ENCODE data around the gene PFKL. TPM values are rescaled to one million over a fixed set of nuclear protein-coding genes. Genes with fewer than 3 reads are reported as not detected.

PFKL gene
- total RNA-seq, 4 donors from 2014 or later, result 94.6 to 155 (median 141) TPM

DNA sequence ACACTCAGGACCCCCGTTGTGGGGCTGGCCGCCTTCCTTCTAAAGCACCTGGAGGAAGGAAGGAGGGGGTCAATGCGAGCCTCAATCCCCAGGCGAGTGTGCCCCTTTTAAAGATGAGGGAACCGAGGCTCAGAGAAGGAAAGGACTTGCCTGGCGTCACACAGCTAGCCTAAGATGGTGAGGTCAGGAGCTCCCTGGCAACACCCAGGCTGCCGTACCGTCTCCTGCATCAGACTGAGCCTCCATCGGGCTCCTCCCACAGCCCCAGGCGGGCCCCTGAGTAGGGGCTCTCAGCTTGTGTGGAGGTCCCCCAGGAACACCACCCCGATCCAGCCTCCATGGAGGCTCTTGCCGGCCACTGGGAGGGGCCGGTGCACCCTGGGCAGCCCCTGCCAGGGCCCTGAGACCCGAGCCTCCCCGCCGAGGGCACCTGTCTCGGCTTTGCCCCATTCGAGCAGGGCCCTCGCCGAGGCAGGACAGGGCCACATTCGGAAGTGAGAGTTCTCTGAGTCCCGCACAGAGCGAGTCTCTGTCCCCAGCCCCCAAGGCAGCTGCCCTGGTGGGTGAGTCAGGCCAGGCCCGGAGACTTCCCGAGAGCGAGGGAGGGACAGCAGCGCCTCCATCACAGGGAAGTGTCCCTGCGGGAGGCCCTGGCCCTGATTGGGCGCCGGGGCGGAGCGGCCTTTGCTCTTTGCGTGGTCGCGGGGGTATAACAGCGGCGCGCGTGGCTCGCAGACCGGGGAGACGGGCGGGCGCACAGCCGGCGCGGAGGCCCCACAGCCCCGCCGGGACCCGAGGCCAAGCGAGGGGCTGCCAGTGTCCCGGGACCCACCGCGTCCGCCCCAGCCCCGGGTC lies 14.5 kb upstream of the PFKL start, which contains the start of gene AIRE:
AIRE (plus strand) TSS at position 739 of the 855 bp plus-strand sequence. CDS start 131 bp downstream, outside the sequence.
- TF ChIP-seq, protein P1, sequence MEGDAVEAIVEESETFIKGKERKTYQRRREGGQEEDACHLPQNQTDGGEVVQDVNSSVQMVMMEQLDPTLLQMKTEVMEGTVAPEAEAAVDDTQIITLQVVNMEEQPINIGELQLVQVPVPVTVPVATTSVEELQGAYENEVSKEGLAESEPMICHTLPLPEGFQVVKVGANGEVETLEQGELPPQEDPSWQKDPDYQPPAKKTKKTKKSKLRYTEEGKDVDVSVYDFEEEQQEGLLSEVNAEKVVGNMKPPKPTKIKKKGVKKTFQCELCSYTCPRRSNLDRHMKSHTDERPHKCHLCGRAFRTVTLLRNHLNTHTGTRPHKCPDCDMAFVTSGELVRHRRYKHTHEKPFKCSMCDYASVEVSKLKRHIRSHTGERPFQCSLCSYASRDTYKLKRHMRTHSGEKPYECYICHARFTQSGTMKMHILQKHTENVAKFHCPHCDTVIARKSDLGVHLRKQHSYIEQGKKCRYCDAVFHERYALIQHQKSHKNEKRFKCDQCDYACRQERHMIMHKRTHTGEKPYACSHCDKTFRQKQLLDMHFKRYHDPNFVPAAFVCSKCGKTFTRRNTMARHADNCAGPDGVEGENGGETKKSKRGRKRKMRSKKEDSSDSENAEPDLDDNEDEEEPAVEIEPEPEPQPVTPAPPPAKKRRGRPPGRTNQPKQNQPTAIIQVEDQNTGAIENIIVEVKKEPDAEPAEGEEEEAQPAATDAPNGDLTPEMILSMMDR (IDR thresholded peaks at IDR 0.05), result no peak
- no peak for TF ChIP-seq EP300 (IDR thresholded peaks at IDR 0.05)
- no peak for TF ChIP-seq POLR2A (IDR thresholded peaks at IDR 0.05)
- WGBS, 2 donors, result 51 to 53% methylated on average over 17 to 28 of the region's 56 CpGs
- no peaks in the 10 kb centered on the region for H3K9me3 ChIP-seq
- peaks cover 0 to 10% (median 0%) of the 10 kb centered on the region in 4 donors for H3K4me1 ChIP-seq
- DNase-seq (ENCODE audit: low spot score in 2 of 2), result no peak
- H3K36me3 ChIP-seq, result no peaks in the 10 kb centered on the region
- H3K27me3 ChIP-seq, result peaks cover 0 to 22% of the 10 kb centered on the region in 2 donors
- no peak within 1 kb of the TSS for H3K27ac ChIP-seq
- peak within 1 kb of the TSS in 1 of 4 donors; percentile 41 for H3K4me3 ChIP-seq

DNA sequence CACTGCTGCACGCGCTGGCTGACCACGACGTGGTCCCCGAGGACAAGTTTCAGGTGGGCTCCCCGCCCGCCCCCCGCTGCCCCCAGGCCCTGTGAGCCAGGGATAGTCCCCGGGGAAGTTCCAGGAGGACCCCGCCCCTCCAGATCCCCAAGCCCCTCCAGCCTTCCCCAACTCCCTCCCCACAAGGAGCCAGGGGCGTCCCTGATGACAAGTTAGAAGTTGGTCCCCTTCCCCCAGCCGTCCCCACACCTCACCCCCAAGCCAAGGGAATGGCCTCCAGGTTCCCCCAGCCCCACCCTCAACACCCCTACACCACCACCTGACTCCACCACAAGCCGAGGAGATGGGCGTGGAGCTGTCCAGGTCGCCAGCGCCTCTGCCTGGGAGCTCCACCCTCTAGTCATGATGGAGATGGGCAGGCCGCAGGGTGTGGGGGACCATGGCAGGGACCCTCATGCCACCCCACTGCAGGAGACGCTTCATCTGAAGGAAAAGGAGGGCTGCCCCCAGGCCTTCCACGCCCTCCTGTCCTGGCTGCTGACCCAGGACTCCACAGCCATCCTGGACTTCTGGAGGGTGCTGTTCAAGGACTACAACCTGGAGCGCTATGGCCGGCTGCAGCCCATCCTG lies 13.7 kb upstream of the PFKL start:
- no peak for DNase-seq (ENCODE audit: low spot score in 2 of 2)
- Histone ChIP-seq H3K36me3 (no peaks in the 10 kb centered on the region), H3K9me3 (no peaks in the 10 kb centered on the region), H3K4me1 (peaks cover 0 to 10% (median 0%) of the 10 kb centered on the region in 4 donors), H3K27me3 (peaks cover 0 to 22% of the 10 kb centered on the region in 2 donors), H3K27ac (no peak overlapping the region), H3K4me3 (peak overlapping the region in 1 of 4 donors; percentile 41)
- 66 to 93% methylated on average over 9 to 12 of the region's 21 CpGs for WGBS, 2 donors
- TF ChIP-seq POLR2A (IDR thresholded peaks at IDR 0.05) (no peak), EP300 (IDR thresholded peaks at IDR 0.05) (no peak)
- TF ChIP-seq, protein P1 (IDR thresholded peaks at IDR 0.05), result no peak

DNA sequence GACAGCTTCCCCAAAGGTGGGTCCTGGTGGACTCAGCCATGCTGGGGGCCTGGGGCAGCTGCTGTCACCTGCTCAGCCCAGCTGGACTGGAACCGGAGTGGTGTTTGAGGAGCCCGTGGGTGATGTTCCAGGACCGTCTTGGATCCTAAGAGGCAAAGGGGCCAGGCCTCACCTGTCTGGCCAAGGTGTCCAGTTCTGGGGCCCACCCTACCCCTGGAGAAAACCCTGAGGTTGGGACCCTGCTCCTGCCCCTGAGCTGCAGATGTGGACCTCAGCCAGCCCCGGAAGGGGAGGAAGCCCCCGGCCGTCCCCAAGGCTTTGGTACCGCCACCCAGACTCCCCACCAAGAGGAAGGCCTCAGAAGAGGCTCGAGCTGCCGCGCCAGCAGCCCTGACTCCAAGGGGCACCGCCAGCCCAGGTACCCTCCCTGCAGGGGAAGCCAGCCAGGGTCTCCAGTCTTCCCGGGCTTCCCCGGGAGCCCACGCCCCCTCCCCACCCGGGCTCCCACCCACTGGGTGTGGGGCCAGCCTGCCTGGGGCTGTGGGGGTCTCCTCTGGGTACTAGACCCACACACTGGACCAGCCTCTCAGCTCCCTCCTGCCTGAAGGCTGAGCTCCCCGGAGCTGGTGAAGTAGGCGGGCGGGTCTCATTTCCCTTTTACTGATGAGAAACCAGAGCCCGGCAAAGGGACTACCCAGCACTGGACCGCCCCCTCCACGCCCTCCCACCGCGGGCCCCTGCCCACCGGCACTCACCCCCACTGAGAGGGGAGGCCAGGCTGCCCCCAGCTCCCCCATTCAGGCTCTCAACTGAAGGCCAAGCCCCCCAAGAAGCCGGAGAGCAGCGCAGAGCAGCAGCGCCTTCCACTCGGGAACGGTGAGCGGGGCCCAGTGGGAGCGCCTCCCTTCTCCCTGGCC lies 12.9 kb upstream of the PFKL start:
- DNase-seq (ENCODE audit: low spot score in 2 of 2), result no peak
- WGBS, 2 donors, result 51 to 74% methylated on average over 13 to 14 of the region's 31 CpGs
- Histone ChIP-seq H3K4me3 (no peak overlapping the region), H3K9me3 (no peaks in the 10 kb centered on the region), H3K4me1 (peaks cover 0 to 10% (median 0%) of the 10 kb centered on the region in 4 donors), H3K36me3 (no peaks in the 10 kb centered on the region), H3K27ac (no peak overlapping the region), H3K27me3 (peaks cover 0 to 22% of the 10 kb centered on the region in 2 donors)
- no peak for TF ChIP-seq POLR2A (IDR thresholded peaks at IDR 0.05)
- TF ChIP-seq EP300 (IDR thresholded peaks at IDR 0.05), result no peak
- TF ChIP-seq, protein P1 (IDR thresholded peaks at IDR 0.05), result no peak

DNA sequence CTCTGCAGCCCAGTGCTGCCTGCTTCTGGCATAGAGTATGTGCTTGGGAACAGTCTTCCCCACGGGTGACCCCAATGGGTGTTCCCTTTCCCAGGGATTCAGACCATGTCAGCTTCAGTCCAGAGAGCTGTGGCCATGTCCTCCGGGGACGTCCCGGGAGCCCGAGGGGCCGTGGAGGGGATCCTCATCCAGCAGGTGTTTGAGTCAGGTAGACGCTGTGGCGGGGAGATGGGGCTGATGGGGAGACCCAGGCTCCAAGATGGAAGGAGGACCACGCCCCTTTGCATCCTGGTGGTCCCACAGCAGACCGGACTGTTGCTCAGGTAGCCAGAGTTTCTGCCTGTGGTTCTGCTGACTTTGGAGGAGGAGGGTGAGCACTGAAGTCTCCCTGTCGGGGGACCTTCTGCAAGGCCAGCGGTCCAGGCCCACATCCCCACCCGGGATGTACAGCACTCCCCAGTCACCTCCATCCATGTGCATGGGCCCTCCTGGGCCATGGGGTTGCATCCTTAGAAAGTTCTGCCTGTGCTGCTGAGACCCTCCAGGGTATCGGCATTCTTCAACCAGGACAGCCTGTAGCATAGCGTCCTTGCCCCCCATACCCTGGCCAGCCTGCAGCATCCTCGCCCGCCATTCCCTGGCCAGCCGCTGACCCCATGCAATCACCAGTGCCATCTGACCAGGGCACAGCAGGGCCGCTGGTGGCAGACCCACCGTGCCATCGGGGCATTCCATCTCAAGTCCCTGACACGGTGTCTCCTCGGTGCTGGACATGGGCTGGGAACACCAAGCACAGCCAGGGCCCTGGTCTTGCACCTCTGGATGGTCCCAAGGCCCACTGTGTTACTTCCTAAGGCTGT lies 11.4 kb upstream of the PFKL start:
- no peak for DNase-seq (ENCODE audit: low spot score in 2 of 2)
- TF ChIP-seq, protein P1 (IDR thresholded peaks at IDR 0.05), result no peak
- WGBS, 2 donors, result 88 to 89% methylated on average over 21 to 22 of the region's 23 CpGs
- peaks cover 0 to 22% of the 10 kb centered on the region in 2 donors for H3K27me3 ChIP-seq
- no peak overlapping the region for H3K4me3 ChIP-seq
- H3K4me1 ChIP-seq, result peaks cover 0 to 10% (median 0%) of the 10 kb centered on the region in 4 donors
- no peaks in the 10 kb centered on the region for H3K9me3 ChIP-seq
- no peaks in the 10 kb centered on the region for H3K36me3 ChIP-seq
- H3K27ac ChIP-seq, result no peak overlapping the region

All from tibial nerve (tissue), 4 donors.